WTC11 (cell line): ENCODE results near the gene GCK. TPM values are rescaled to one million over a fixed set of nuclear protein-coding genes. Genes with fewer than 3 reads are reported as not detected.

Experiments
- ATAC-seq: fragments of 200-7000 bp; cut with Tn5 transposase; 2 replicates; pipeline ENCODE4 v1.10.0; 2021; ENCODE audit warnings: mild to moderate bottlenecking, moderate library complexity
- CTCF ChIA-PET: fragments of 300-600 bp; sonication (Branson Sonifier 250); formaldehyde crosslinking; loops from one replicate; lab custom pipeline; 2021; ENCODE audit warnings: antibody characterized with exemption; lab: Charles Lee
- POLR2A ChIA-PET: fragments of 350-600 bp; sonication (Branson Sonifier 250); formaldehyde crosslinking; loops from one replicate; lab custom pipeline; 2021; ENCODE audit warnings: antibody characterized with exemption; lab: Charles Lee
- DNase-seq: peaks from one replicate; pipeline ENCODE4 v3.0.0; 2021; ENCODE audit warnings: low spot score
- H3K27ac Mint-ChIP-seq: 2 replicates; pipeline ENCODE4 v1.8.0; 2021; ENCODE audit warnings: mixed read lengths
- H3K27me3 Mint-ChIP-seq: 2 replicates; pipeline ENCODE4 v1.8.0; 2021; ENCODE audit warnings: low read depth, mild to moderate bottlenecking, moderate library complexity, mixed read lengths
- H3K36me3 Mint-ChIP-seq: 2 replicates; pipeline ENCODE4 v1.8.0; 2021; ENCODE audit warnings: mixed read lengths
- H3K4me1 Mint-ChIP-seq: 2 replicates; pipeline ENCODE4 v1.8.0; 2022; ENCODE audit warnings: mixed read lengths
- H3K4me3 Mint-ChIP-seq: 2 replicates; pipeline ENCODE4 v1.8.0; 2021; ENCODE audit warnings: mild to moderate bottlenecking, moderate library complexity, mixed read lengths
- H3K9me3 Mint-ChIP-seq: 2 replicates; pipeline ENCODE4 v1.8.0; 2021; ENCODE audit warnings: mixed read lengths
- ATF6 ChIP-seq: sonication (generic); formaldehyde crosslinking; IDR thresholded peaks from 2 replicates; pipeline ENCODE4 v1.8.1; 2023; ENCODE audit warnings: mild to moderate bottlenecking, missing genetic modification reagents
- ESRRA ChIP-seq: sonication (generic); formaldehyde crosslinking; IDR thresholded peaks from 2 replicates; pipeline ENCODE4 v1.8.1; 2022; ENCODE audit warnings: mild to moderate bottlenecking, missing genetic modification reagents, borderline replicate concordance
- FOXK1 ChIP-seq: sonication (generic); formaldehyde crosslinking; IDR thresholded peaks from 2 replicates; pipeline ENCODE4 v1.8.0; 2022; ENCODE audit warnings: mild to moderate bottlenecking, moderate library complexity, missing genetic modification reagents
- GABPB1 ChIP-seq: sonication (generic); formaldehyde crosslinking; IDR thresholded peaks from 2 replicates; pipeline ENCODE4 v1.8.1; 2023; ENCODE audit warnings: mild to moderate bottlenecking, missing genetic modification reagents
- IRF2 ChIP-seq: sonication (generic); formaldehyde crosslinking; IDR thresholded peaks from 2 replicates; pipeline ENCODE4 v1.8.0; 2022; ENCODE audit warnings: low read depth, missing genetic modification reagents, borderline replicate concordance
- NFYB ChIP-seq: sonication (generic); formaldehyde crosslinking; conservative IDR thresholded peaks from 2 replicates; pipeline ENCODE4 v1.8.0; 2022; ENCODE audit warnings: low read depth, missing genetic modification reagents
- NR1H2 ChIP-seq: sonication (generic); formaldehyde crosslinking; IDR thresholded peaks from 2 replicates; pipeline ENCODE4 v1.9.0; 2021; ENCODE audit warnings: mild to moderate bottlenecking, moderate library complexity, missing genetic modification reagents
- NR3C1 ChIP-seq: sonication (generic); formaldehyde crosslinking; conservative IDR thresholded peaks from 2 replicates; pipeline ENCODE4 v1.8.1; 2023; ENCODE audit warnings: low read depth, mild to moderate bottlenecking, missing genetic modification reagents
- PRDM15 ChIP-seq: sonication (generic); formaldehyde crosslinking; IDR thresholded peaks from 2 replicates; pipeline ENCODE4 v1.8.0; 2022; ENCODE audit warnings: missing genetic modification reagents
- PREB ChIP-seq: sonication (generic); formaldehyde crosslinking; IDR thresholded peaks from 2 replicates; pipeline ENCODE4 v1.8.1; 2022; ENCODE audit warnings: mild to moderate bottlenecking, missing genetic modification reagents, moderate library complexity, borderline replicate concordance
- TCF7 ChIP-seq: sonication (generic); formaldehyde crosslinking; IDR thresholded peaks from 2 replicates; pipeline ENCODE4 v1.8.0; 2022; ENCODE audit warnings: mild to moderate bottlenecking, low read depth, missing genetic modification reagents, moderate library complexity
- ZBTB21 ChIP-seq: sonication (generic); formaldehyde crosslinking; IDR thresholded peaks from 2 replicates; pipeline ENCODE4 v1.8.1; 2023; ENCODE audit warnings: mild to moderate bottlenecking, missing genetic modification reagents, borderline replicate concordance
- ZNF121 ChIP-seq: sonication (generic); formaldehyde crosslinking; IDR thresholded peaks from 2 replicates; pipeline ENCODE4 v1.8.0; 2023; ENCODE audit warnings: missing genetic modification reagents
- ZNF263 ChIP-seq: sonication (generic); formaldehyde crosslinking; IDR thresholded peaks from 2 replicates; pipeline ENCODE4 v1.8.1; 2022; ENCODE audit warnings: low read depth, mild to moderate bottlenecking, moderate library complexity, missing genetic modification reagents
- ZNF396 ChIP-seq: fragments of 250-450 bp; sonication (Bioruptor Pico); IDR thresholded peaks from 2 replicates; pipeline ENCODE4 v1.8.0; 2021; ENCODE audit warnings: mild to moderate bottlenecking, moderate library complexity, borderline replicate concordance
- ZNF423 ChIP-seq: fragments of 250-450 bp; sonication (Bioruptor Pico); IDR thresholded peaks from 2 replicates; pipeline ENCODE4 v2.1.2; 2022; ENCODE audit warnings: mild to moderate bottlenecking, moderate library complexity
- ZNF671 ChIP-seq: fragments of 250-450 bp; sonication (Bioruptor Pico); IDR thresholded peaks from 2 replicates; pipeline ENCODE4 v1.8.0; 2021; ENCODE audit warnings: mild to moderate bottlenecking
- total RNA-seq: library from RNA; stranded (reverse); gene quantifications from 3 replicates; pipeline ENCODE4 v1.2.3, GENCODE V29; 2021
- TF ChIP-seq, protein P1 (sequence below): fragments of 250-450 bp; sonication (Bioruptor Pico); IDR thresholded peaks from 2 replicates; pipeline ENCODE4 v2.1.2; 2022; ENCODE audit warnings: mild to moderate bottlenecking, moderate library complexity
- TF ChIP-seq, protein P2 (sequence below): fragments of 250-450 bp; sonication (Bioruptor Pico); IDR thresholded peaks from 2 replicates; pipeline ENCODE4 v1.9.0; 2021; ENCODE audit warnings: mild to moderate bottlenecking
- TF ChIP-seq, protein P3 (sequence below): sonication (generic); formaldehyde crosslinking; IDR thresholded peaks from 2 replicates; pipeline ENCODE4 v1.8.1; 2022; ENCODE audit warnings: mild to moderate bottlenecking, moderate library complexity, missing genetic modification reagents

GCK gene
- total RNA-seq, 1 experiment from 2014 or later: 3.3 TPM

- H3K27me3 Mint-ChIP-seq: no peaks in the 10 kb centered on the region
- H3K36me3 Mint-ChIP-seq: no peaks in the 10 kb centered on the region
- peaks cover 15% of the 10 kb centered on the region for H3K4me1 Mint-ChIP-seq
- POLR2A ChIA-PET: no interaction called here
- TF ChIP-seq TCF7 (CRISPR knock-in tag): no peak
- TF ChIP-seq GABPB1 (CRISPR knock-in tag): no peak
- TF ChIP-seq ATF6 (CRISPR knock-in tag): no peak
- no peak for TF ChIP-seq NFYB (CRISPR knock-in tag)
- H3K4me3 Mint-ChIP-seq: no peak overlapping the region
- peak overlapping the region; percentile 13; the same call in 1 of the 2 replicates for H3K27ac Mint-ChIP-seq
- CTCF ChIA-PET: interaction anchor here (0.9 to 1.9 kb wide), 5 partner anchors 8 to 92 kb away, joined by 3 to 11 read pairs (median 5); no protein-coding TSS in a partner anchor
- ATAC-seq: no peak
- H3K9me3 Mint-ChIP-seq: no peaks in the 10 kb centered on the region
- no peak for DNase-seq
Measured at GRCh38 chr7:44223362-44224079, 34.3 kb upstream of the GCK start.

DNA sequence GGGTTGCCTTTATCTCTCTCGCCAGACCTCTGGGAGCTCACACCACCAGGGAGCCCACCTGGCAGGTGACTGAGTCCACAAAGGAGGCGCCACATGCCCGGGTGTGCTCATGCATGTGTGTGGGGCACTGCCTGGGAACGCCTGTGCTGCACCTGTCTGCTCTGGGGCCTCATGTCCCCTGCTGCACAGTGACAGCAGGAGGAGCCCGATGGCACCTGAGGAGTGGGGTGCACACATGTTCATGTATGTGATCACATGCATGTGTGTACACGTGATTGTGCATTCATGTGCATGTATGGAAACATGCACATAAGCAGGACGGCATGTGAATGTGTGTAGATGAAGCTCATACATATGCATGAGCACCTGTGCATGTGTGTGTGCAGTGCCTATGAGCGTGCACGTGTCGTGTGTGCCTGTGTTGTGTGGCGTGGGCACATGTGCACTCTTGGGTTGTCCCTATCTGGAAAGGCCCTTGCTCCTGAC, 33.6 kb upstream of the GCK start:
- no peak overlapping the region for H3K27ac Mint-ChIP-seq
- ChIA-PET POLR2A (no interaction called here), CTCF (interaction anchor here (0.9 to 1.2 kb wide), 3 partner anchors 8 to 21 kb away, joined by 3 to 6 read pairs (median 5); no protein-coding TSS in a partner anchor)

GRCh38 chr7:44222074-44222473, 32.8 kb upstream of the GCK start:
- no peak overlapping the region for H3K4me3 Mint-ChIP-seq
- CTCF ChIA-PET: no interaction called here
- TF ChIP-seq NR1H2 (CRISPR knock-in tag) (no peak), PRDM15 (CRISPR knock-in tag) (no peak), PREB (CRISPR knock-in tag) (no peak)
- TF ChIP-seq, protein P1, sequence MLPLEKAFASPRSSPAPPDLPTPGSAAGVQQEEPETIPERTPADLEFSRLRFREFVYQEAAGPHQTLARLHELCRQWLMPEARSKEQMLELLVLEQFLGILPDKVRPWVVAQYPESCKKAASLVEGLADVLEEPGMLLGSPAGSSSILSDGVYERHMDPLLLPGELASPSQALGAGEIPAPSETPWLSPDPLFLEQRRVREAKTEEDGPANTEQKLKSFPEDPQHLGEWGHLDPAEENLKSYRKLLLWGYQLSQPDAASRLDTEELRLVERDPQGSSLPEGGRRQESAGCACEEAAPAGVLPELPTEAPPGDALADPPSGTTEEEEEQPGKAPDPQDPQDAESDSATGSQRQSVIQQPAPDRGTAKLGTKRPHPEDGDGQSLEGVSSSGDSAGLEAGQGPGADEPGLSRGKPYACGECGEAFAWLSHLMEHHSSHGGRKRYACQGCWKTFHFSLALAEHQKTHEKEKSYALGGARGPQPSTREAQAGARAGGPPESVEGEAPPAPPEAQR (CRISPR knock-in tag): no peak

More for the DNA sequence above, 33.6 kb upstream of the GCK start:
- DNase-seq: no peak
- no peak for ATAC-seq
- H3K9me3 Mint-ChIP-seq: no peaks in the 10 kb centered on the region
- no peak overlapping the region for H3K4me3 Mint-ChIP-seq
- H3K4me1 Mint-ChIP-seq: peaks cover 22% of the 10 kb centered on the region
- no peaks in the 10 kb centered on the region for H3K27me3 Mint-ChIP-seq
- TF ChIP-seq ZBTB21 (CRISPR knock-in tag) (no peak), ZNF263 (no peak), NR3C1 (no peak), IRF2 (CRISPR knock-in tag) (no peak), ZNF671 (CRISPR knock-in tag) (no peak), ZNF121 (no peak), ZNF423 (CRISPR knock-in tag) (no peak), FOXK1 (CRISPR knock-in tag) (no peak), ESRRA (no peak), ZNF396 (CRISPR knock-in tag) (no peak)
- TF ChIP-seq, protein P2, sequence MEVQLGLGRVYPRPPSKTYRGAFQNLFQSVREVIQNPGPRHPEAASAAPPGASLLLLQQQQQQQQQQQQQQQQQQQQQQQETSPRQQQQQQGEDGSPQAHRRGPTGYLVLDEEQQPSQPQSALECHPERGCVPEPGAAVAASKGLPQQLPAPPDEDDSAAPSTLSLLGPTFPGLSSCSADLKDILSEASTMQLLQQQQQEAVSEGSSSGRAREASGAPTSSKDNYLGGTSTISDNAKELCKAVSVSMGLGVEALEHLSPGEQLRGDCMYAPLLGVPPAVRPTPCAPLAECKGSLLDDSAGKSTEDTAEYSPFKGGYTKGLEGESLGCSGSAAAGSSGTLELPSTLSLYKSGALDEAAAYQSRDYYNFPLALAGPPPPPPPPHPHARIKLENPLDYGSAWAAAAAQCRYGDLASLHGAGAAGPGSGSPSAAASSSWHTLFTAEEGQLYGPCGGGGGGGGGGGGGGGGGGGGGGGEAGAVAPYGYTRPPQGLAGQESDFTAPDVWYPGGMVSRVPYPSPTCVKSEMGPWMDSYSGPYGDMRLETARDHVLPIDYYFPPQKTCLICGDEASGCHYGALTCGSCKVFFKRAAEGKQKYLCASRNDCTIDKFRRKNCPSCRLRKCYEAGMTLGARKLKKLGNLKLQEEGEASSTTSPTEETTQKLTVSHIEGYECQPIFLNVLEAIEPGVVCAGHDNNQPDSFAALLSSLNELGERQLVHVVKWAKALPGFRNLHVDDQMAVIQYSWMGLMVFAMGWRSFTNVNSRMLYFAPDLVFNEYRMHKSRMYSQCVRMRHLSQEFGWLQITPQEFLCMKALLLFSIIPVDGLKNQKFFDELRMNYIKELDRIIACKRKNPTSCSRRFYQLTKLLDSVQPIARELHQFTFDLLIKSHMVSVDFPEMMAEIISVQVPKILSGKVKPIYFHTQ (CRISPR knock-in tag): no peak
- TF ChIP-seq, protein P1 (CRISPR knock-in tag): no peak
- TF ChIP-seq, protein P3, sequence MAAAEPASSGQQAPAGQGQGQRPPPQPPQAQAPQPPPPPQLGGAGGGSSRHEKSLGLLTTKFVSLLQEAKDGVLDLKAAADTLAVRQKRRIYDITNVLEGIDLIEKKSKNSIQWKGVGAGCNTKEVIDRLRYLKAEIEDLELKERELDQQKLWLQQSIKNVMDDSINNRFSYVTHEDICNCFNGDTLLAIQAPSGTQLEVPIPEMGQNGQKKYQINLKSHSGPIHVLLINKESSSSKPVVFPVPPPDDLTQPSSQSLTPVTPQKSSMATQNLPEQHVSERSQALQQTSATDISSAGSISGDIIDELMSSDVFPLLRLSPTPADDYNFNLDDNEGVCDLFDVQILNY: no peak
- TF ChIP-seq, all 79 proteins: peak for 0
- no peaks in the 10 kb centered on the region for H3K36me3 Mint-ChIP-seq

More at GRCh38 chr7:44222074-44222473, 32.8 kb upstream of the GCK start:
- Mint-ChIP-seq H3K9me3 (no peaks in the 10 kb centered on the region), H3K27me3 (no peaks in the 10 kb centered on the region), H3K4me1 (peaks cover 22% of the 10 kb centered on the region), H3K27ac (no peak overlapping the region), H3K36me3 (no peaks in the 10 kb centered on the region)
- DNase-seq (no peak), ATAC-seq (no peak)
- POLR2A ChIA-PET: no interaction called here
